Measurements from ENCODE around the gene ZNF341. TPM values are rescaled to one million over a fixed set of nuclear protein-coding genes. Genes with fewer than 3 reads are reported as not detected.

The ZNF341 gene
- polyA plus RNA-seq, 4 donors, result 2.4 to 5.0 (median 3.6) TPM

DNA sequence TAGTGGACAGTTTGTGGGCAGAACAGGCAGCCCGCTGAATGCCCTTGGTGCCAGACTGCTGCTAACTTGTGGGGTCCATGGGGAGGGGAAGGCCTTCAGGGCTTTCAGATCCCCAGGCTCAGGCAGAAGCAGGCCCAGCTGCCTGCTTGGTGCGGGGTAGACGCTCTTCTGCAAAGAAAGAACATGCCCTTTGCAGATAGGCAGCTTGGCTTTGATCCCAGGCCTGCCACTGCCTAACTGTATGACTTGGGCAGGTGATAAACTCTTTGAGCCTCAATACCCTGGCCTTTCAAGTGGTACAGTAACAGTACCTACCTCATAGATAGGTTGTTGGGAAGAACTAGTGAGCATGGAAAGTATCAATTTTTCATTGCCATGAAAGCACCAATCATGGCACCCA, 107.8 kb downstream of the ZNF341 start:
- DNase-seq (ENCODE audit: low read depth in 4 of 4, low spot score in 2 of 4), result no peak

DNA sequence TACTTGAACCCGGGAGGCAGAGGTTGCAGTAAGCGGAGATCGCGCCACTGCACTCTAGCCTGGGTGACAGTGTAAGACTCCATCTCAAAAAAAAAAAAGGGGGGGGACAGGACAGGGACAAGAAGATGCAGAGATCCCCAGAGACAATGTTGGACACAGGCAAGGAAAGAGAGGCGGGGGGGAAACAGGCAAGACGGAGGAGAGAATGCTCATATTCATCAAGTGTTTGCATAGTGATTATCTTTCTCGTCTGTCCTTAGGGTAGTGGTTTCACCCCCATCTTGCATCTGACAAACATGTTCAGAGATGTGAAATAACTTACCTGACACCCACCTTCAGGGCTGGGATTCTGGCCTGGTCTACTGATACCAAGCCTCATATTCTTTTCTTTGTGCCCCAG, 108.4 kb downstream of the ZNF341 start:
- no peak for DNase-seq (ENCODE audit: low read depth in 4 of 4, low spot score in 2 of 4)

DNA sequence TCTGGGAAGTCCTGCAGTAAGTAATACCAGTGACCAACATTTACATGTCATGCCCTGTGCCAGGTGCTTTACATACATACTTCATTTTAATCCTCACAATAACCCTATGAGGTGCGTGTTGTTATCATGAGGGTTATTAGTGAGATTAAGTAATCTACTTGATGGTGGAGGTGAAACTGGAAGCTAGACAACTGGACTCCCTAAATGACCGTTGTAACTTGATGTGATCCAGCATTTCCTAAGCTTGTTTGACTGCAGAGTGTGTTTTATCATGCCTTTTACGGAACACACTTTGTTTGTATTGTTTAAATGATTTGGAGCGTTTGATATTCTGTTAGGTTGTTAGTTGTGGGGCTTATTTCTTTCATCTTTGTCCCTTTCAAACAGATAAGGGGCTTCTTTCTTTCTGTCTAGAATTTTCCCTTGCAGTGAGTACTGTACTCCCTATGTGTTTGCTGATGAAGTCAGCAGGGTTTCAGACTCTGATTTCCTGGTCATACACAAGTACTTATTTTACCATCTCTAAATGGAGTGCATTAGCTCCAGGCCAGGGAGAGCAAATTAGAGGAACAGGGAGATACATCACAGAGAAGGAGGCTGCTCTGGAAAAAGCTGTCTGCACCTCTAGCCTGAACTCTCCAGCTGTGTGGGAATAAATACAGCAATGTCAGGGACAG, 109.1 kb downstream of the ZNF341 start:
- DNase-seq (ENCODE audit: low read depth in 4 of 4, low spot score in 2 of 4), result no peak

DNA sequence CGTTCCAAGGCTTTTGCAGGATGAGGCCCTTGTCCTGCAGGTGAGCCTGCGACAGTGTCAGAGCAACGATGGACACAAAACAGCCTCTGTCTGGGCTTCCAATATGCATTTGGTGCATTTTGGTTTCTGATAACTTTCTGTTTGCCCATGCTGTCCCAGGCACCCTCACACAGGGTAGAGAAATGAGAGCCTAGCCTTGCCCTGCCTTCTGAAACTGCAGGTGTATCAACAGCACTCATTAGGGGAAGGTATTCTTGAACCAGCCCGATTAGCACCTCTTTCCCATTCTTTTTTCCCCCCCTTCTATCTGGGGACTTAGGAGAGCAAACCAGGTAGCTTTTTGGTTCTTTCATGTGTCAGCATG, 109.6 kb downstream of the ZNF341 start:
- DNase-seq (ENCODE audit: low read depth in 4 of 4, low spot score in 2 of 4), result no peak

Other genes starting within 250 kb of the ZNF341 start
- gene CBFA2T2, start 241.9 kb upstream of the ZNF341 start, polyA plus RNA-seq (ENCODE audit: insufficient read length in 4 of 4), result 10 to 100 TPM; 20.6 to 36.3 (median 28.4) TPM
- gene C20orf144, start 69.7 kb upstream of the ZNF341 start, polyA plus RNA-seq (ENCODE audit: insufficient read length in 4 of 4), result under 1 TPM; 0.11 to 0.46 (median 0.44) TPM
- gene ACTL10, start 65.1 kb upstream of the ZNF341 start, polyA plus RNA-seq (ENCODE audit: insufficient read length in 4 of 4), result under 1 TPM; 0.35 to 0.75 (median 0.55) TPM
- gene NECAB3, start 57.6 kb upstream of the ZNF341 start, polyA plus RNA-seq (ENCODE audit: insufficient read length in 4 of 4), result 10 to 100 TPM; 15.2 to 23.0 (median 21.0) TPM
- 10 to 100 TPM; 10.5 to 16.1 (median 13.7) TPM for gene E2F1, start 45.6 kb upstream of the ZNF341 start, polyA plus RNA-seq (ENCODE audit: insufficient read length in 4 of 4)
- 1 to 10 TPM; 8.3 to 9.8 (median 9.2) TPM for gene PXMP4, start 11.7 kb upstream of the ZNF341 start, polyA plus RNA-seq (ENCODE audit: insufficient read length in 4 of 4)
- 100 to 1,000 TPM in 3 of 4 donors, 10 to 100 TPM in 1; 95.2 to 116 (median 108) TPM for gene CHMP4B, start 79.4 kb downstream of the ZNF341 start, polyA plus RNA-seq (ENCODE audit: insufficient read length in 4 of 4)